Esophagus muscularis mucosa (tissue), 3 donors: ENCODE results near the gene ANKRD13D.

Experiments used
- POLR2A ChIP-seq: fragments of 450-650 bp; IDR thresholded peaks from one replicate; pipeline ENCODE4 v1.6.1; 2017; ENCODE audit warnings: antibody characterized with exemption, moderate library complexity, mild to moderate bottlenecking, low read depth
- POLR2AphosphoS5 ChIP-seq, 2 donors: sonication (generic); formaldehyde crosslinking; IDR thresholded peaks; one replicate each; pipeline ENCODE4 v1.6.1; 2017; ENCODE audit warnings: antibody characterized with exemption in 2 of 2
- TF ChIP-seq, protein P1 (sequence below), 3 experiments: fragments of 200-600 bp in 2 of 3; fragments of 450-650 bp in 1 of 3; sonication (generic) in 2 of 3; IDR thresholded peaks; one replicate each; pipeline ENCODE4 v1.5.1; 2017 to 2019; ENCODE audit warnings: antibody characterized with exemption in 3 of 3, mild to moderate bottlenecking in 2 of 3, moderate library complexity in 1 of 3

GRCh38 chr11:67254798-67255197 lies 34.3 kb upstream of the ANKRD13D start:
- TF ChIP-seq, protein P1, sequence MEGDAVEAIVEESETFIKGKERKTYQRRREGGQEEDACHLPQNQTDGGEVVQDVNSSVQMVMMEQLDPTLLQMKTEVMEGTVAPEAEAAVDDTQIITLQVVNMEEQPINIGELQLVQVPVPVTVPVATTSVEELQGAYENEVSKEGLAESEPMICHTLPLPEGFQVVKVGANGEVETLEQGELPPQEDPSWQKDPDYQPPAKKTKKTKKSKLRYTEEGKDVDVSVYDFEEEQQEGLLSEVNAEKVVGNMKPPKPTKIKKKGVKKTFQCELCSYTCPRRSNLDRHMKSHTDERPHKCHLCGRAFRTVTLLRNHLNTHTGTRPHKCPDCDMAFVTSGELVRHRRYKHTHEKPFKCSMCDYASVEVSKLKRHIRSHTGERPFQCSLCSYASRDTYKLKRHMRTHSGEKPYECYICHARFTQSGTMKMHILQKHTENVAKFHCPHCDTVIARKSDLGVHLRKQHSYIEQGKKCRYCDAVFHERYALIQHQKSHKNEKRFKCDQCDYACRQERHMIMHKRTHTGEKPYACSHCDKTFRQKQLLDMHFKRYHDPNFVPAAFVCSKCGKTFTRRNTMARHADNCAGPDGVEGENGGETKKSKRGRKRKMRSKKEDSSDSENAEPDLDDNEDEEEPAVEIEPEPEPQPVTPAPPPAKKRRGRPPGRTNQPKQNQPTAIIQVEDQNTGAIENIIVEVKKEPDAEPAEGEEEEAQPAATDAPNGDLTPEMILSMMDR (IDR thresholded peaks at IDR 0.05), result no peak
- TF ChIP-seq POLR2A, result no peak
- no peak for TF ChIP-seq POLR2AphosphoS5 (IDR thresholded peaks at IDR 0.05)
